ENCODE results near the gene MYO7B. TPM values are rescaled to one million over a fixed set of nuclear protein-coding genes. Genes with fewer than 3 reads are reported as not detected.

MYO7B gene
- total and polyA plus RNA-seq, 8 donors, result under 0.01 to 155 (median 0.48) TPM; not detected in 2

DNA sequence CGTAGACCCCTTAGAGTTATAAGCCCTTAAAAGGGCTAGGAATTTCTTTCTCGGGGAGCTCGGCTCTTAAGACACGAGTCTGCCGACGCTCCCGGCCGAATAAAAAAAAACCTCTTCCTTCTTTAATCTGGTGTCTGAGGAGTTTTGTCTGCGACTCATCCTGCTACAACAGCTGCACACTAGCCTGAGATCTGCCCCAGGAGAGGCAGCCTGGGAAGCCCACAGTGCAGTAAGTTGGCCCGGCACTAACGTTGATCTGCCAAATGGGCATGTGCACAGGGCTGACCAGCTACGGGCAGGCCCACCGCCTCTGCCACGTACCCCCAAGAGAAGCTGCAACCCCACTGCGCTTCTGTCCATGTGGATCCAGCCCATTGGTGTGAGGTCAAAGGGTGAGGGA lies 148.3 kb downstream of the MYO7B start:
- intact Hi-C loops (cut with DNase I; ENCODE audit: low total_unique reads), result no loop called here
- DNase-seq, result no peak
- no peak for TF ChIP-seq POLR2A (IDR thresholded peaks at IDR 0.05)
- TF ChIP-seq, protein P1, sequence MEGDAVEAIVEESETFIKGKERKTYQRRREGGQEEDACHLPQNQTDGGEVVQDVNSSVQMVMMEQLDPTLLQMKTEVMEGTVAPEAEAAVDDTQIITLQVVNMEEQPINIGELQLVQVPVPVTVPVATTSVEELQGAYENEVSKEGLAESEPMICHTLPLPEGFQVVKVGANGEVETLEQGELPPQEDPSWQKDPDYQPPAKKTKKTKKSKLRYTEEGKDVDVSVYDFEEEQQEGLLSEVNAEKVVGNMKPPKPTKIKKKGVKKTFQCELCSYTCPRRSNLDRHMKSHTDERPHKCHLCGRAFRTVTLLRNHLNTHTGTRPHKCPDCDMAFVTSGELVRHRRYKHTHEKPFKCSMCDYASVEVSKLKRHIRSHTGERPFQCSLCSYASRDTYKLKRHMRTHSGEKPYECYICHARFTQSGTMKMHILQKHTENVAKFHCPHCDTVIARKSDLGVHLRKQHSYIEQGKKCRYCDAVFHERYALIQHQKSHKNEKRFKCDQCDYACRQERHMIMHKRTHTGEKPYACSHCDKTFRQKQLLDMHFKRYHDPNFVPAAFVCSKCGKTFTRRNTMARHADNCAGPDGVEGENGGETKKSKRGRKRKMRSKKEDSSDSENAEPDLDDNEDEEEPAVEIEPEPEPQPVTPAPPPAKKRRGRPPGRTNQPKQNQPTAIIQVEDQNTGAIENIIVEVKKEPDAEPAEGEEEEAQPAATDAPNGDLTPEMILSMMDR (IDR thresholded peaks at IDR 0.05), result no peak
- peaks cover 6 to 35% (median 22%) of the 10 kb centered on the region in 4 donors for H3K4me1 ChIP-seq
- H3K9me3 ChIP-seq, result no peaks in the 10 kb centered on the region
- no peaks in the 10 kb centered on the region for H3K36me3 ChIP-seq
- no peaks in the 10 kb centered on the region for H3K27me3 ChIP-seq
- no peak overlapping the region for H3K4me3 ChIP-seq
- peak overlapping the region in 3 of 5 donors; percentile 32 to 69 (median 37) for H3K27ac ChIP-seq
- 56 to 78% (median 76%) methylated on average over 10 to 15 of the region's 15 CpGs for WGBS, 5 donors

DNA sequence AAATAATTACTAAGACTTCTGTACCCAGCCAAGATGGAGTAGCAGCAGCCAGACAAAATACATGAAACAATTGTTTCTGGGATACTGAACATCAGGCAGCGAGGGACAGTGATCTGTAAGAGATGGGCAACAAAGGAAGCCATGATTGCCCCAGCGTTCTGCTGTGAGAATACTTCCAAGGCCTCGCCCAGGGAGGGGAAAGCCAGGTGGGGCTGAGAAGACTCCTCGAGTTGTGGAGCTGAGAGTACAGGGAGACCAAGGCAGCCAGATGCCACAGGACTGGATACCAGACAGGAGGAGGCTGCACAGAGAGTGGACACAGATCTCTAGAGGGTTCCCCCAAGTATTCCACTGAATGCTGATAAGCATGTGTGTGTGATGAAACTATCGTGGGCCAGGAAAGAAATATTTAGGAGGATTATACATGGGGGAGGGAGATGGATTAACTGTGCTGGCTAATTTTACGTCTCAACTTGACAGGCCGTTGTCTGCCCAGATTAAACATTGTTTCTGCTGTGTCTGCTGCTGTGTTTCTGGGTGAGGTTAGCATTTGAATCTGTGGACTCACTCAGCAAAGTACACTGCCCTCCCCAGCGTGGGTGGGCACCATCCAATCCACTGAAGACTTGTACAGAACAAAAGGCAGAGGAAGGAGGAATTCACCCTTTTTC lies 150.1 kb downstream of the MYO7B start:
- DNase-seq, result no peak
- Histone ChIP-seq H3K36me3 (no peaks in the 10 kb centered on the region), H3K27me3 (no peaks in the 10 kb centered on the region), H3K27ac (peak overlapping the region in 1 of 5 donors; percentile 7), H3K4me3 (no peak overlapping the region), H3K4me1 (peaks cover 6 to 35% (median 22%) of the 10 kb centered on the region in 4 donors), H3K9me3 (peaks cover under 1 to 6% (median 4%) of the 10 kb centered on the region in 4 donors)
- intact Hi-C loops (cut with DNase I; ENCODE audit: low total_unique reads), result no loop called here
- 62 to 70% (median 64%) methylated on average over 8 of the region's 8 CpGs for WGBS, 5 donors
- no peak for TF ChIP-seq EP300 (IDR thresholded peaks at IDR 0.05)
- TF ChIP-seq POLR2A (IDR thresholded peaks at IDR 0.05), result no peak
- TF ChIP-seq POLR2AphosphoS5 (IDR thresholded peaks at IDR 0.05), result no peak
- TF ChIP-seq, protein P1 (IDR thresholded peaks at IDR 0.05), result no peak

Other genes starting within 250 kb of the MYO7B start
- gene ERCC3, start 241.5 kb upstream of the MYO7B start, total RNA-seq, result 100 to 1,000 TPM in 1 of 5 donors, 10 to 100 TPM in 4; 16.5 to 103 (median 47.0) TPM
- gene ERCC3, start 241.5 kb upstream of the MYO7B start, polyA plus RNA-seq, result 10 to 100 TPM; 18.8 to 22.2 (median 21.1) TPM
- 100 to 1,000 TPM in 1 of 5 donors, 10 to 100 TPM in 4; 50.2 to 141 (median 61.1) TPM for gene MAP3K2, start 147.7 kb upstream of the MYO7B start, total RNA-seq
- 1 to 10 TPM; 3.8 to 7.4 (median 6.7) TPM for gene MAP3K2, start 147.7 kb upstream of the MYO7B start, polyA plus RNA-seq
- gene PROC, start 117.3 kb upstream of the MYO7B start, total RNA-seq, result 1 to 10 TPM in 4 of 5 donors, not detected in 1; 1.2 to 6.8 (median 4.5) TPM
- 1 to 10 TPM; 2.1 to 5.0 (median 4.6) TPM for gene PROC, start 117.3 kb upstream of the MYO7B start, polyA plus RNA-seq
- gene IWS1, start 9.2 kb upstream of the MYO7B start, total RNA-seq, result 100 to 1,000 TPM in 2 of 5 donors, 10 to 100 TPM in 3; 27.4 to 145 (median 92.2) TPM
- 10 to 100 TPM; 18.7 to 20.7 (median 20.6) TPM for gene IWS1, start 9.2 kb upstream of the MYO7B start, polyA plus RNA-seq
- gene GPR17, start 110.5 kb downstream of the MYO7B start, total RNA-seq, result not detected
- under 1 TPM; 0.19 to 0.61 (median 0.25) TPM for gene GPR17, start 110.5 kb downstream of the MYO7B start, polyA plus RNA-seq
- gene LIMS2, start 139.8 kb downstream of the MYO7B start, total RNA-seq, result 10 to 100 TPM; 30.3 to 90.4 (median 52.5) TPM
- 10 to 100 TPM; 33.0 to 94.1 (median 66.6) TPM for gene LIMS2, start 139.8 kb downstream of the MYO7B start, polyA plus RNA-seq
- gene SFT2D3, start 165.8 kb downstream of the MYO7B start, total RNA-seq, result 10 to 100 TPM in 1 of 5 donors, 1 to 10 TPM in 4; 2.3 to 35.6 (median 7.2) TPM
- gene SFT2D3, start 165.8 kb downstream of the MYO7B start, polyA plus RNA-seq, result 1 to 10 TPM; 2.1 to 6.5 (median 3.1) TPM

Data from stomach (tissue), 9 donors.